HG02642 (cell line): ENCODE results near the gene VIL1.

Source experiments
- ATAC-seq: cut with Tn5 transposase; IDR thresholded peaks from one replicate; pipeline ENCODE4 v1.9.1; 2021; ENCODE audit warnings: mild to moderate bottlenecking; ENCODE audit not compliant: unreplicated experiment, poor library complexity

VIL1 gene

DNA sequence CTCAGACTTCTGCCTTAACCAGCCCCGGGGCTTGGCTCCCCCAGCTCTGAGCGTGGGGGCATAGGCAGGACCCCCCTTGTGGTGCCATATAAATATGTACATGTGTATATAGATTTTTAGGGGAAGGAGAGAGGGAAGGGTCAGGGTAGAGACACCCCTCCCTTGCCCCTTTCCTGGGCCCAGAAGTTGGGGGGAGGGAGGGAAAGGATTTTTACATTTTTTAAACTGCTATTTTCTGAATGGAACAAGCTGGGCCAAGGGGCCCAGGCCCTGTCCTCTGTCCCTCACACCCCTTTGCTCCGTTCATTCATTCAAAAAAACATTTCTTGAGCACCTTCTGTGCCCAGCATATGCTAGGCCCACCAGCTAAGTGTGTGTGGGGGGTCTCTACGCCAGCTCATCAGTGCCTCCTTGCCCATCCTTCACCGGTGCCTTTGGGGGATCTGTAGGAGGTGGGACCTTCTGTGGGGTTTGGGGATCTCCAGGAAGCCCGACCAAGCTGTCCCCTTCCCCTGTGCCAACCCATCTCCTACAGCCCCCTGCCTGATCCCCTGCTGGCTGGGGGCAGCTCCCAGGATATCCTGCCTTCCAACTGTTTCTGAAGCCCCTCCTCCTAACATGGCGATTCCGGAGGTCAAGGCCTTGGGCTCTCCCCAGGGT lies 13.7 kb upstream of the VIL1 start:
- ATAC-seq = no peak

DNA sequence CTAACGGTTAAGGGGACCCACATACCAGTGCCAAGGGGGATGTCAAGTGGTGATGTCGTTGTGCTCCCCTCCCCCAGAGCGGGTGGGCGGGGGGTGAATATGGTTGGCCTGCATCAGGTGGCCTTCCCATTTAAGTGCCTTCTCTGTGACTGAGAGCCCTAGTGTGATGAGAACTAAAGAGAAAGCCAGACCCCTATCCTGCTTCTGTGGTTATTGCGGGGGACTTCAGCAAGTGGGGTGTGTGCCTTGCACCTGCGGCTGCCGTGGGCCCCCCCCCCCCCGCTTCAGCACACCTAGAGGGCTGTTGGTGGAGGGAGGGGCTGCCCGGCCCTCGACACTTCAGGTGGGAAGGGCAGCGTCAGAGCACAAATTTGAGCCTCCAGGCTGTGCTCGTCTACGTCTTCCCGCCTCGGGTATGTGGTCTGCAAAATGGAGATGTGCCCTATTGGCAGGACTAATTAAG lies 13.1 kb upstream of the VIL1 start:
- ATAC-seq = peak; percentile 21

DNA sequence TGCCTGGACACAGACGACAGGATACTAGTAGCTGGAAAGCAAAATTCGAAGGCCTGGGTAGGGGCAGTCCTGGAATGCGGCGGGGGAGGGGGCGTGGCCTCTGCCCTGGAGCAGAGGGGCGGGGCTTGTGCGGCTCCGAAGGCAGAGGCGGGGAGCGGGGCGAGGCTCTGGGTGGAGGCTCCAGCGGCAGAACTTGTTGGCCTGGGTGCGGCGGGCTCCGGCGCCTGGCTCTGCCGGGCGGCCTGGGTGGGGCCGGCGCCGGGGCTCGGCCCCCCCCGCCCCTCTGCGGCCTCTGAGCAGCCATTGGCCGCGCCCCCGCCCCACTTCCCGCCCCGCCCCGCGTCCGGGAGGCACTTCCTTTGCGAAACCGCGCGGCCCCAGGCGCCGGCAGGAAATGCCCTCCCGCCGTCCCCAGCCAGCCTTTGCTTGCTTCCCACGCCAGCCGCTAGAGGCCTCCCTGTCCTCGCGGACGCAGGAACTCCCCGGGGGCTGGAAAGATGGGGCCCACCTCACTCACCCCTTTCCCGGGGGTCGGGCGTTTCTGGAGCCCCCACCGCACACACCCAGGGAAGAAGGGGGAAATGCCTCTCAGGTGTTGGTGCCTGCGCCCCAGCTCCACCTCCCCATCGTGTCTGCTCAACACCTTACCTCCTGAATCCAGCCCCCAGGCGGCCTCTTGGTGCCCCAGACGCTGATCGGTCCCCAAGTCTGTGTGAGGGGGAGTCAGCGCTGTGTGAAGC lies 12.5 kb upstream of the VIL1 start:
- ATAC-seq = peak; percentile 87

GRCh38 chr2:218406949-218407618 lies 11.8 kb upstream of the VIL1 start:
- ATAC-seq = no peak

- no peak for ATAC-seq
Measured at GRCh38 chr2:218407717-218408116, 11.2 kb upstream of the VIL1 start.

DNA sequence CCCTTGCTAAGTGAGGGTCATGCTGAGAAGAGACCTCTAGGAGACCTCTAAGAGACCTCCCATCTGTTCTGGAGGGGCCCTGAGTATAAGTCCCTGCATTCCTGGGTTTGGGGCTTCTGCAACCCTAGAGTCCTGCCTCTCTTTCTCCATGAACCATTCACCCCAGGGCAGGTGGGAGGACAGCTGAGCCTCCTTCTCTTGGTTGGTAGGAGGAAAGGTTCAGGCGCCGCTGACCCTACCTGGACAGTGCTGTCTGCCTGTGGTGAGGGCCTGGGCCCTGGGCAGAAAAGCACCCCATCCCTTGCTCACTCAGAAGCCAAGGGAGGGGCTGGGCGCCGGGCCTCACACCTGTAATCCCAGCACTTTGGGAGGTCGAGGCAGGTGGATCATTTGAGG lies 604 bp upstream of the VIL1 start:
- no peak for ATAC-seq

- no peak for ATAC-seq
Measured at GRCh38 chr2:218419630-218420216, 800 bp downstream of the VIL1 start.

DNA sequence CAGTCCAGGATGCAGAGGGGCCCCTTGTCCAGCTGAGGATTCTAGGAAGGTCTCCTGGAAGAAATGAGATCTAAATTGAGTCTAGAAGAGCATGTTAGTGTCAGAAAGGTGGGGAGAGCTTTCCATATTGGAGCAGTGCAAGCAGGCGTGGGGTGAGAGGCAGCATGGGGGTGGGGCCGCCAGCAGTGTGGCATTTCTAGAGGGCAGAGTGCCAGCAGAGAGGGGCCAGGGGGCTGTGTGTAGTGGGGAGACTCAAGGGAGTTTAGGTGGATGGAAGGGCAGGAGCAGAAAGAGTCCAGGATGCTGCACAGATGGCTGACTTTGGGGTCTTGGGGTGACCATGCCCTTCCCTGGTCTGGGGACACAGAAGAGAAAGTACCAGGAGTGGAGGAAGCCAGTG lies 2.1 kb downstream of the VIL1 start:
- ATAC-seq = no peak

DNA sequence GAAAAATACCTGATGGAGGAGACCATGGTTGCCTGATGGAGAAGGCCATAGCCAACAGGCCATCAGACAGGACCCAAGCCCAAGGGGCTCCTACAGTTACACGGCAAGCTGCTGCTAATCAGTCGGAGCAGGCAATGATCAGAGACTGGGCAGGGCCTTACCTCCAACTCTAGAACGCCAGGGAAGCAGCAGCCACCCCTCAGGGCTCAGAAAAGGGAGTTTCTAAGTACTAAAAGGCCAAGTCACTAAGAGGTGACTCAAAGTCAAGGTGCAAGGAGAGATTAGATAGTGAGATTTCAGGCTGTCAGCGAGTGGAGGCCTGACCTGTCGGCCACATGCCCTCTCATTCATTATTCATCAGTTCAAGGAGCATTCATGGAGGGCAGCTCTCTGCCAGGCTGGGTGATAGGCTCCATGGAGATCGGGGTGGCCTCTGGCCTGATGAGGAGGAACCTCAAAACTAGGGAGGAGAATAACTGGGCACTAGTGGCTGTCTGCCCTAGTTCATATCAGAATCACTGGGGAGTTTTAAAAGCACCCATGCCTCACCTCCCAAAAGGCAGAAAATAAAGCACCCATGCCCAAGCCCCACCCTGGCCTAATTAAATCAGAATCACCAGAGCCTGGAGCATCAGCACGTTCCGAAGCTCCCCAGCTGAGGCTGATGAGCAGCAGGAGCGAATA lies 3.6 kb downstream of the VIL1 start:
- no peak for ATAC-seq

DNA sequence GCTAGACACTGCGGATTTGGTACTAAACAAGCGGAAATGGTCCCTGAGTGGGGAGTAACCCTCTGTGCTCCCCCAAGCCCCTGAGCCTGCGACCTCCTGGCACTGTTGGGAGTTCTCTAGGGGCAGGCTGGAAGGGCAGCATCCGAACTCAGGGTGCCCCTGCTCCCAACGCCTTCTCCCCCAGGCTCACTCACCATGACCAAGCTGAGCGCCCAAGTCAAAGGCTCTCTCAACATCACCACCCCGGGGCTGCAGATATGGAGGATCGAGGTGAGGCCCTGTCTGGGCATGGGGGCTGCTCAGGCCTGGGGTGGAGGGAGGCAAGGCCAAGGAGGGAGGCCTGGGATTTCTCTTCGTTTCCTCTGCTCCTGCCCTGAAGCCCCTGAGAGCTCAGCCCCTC lies 4.7 kb downstream of the VIL1 start:
- ATAC-seq = no peak

DNA sequence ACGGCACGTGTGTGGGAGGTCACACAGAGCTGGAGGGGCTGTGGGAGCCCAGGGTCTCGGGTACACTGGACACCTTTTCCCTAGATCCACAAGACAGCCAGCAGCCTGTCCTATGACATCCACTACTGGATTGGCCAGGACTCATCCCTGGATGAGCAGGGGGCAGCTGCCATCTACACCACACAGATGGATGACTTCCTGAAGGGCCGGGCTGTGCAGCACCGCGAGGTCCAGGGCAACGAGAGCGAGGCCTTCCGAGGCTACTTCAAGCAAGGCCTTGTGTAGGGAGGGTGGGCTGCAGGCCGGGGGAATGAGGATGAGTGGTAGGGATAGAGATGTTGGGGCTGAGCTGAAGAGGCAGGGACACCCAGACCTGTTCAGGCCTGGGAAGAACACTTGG lies 6.6 kb downstream of the VIL1 start:
- no peak for ATAC-seq

GRCh38 chr2:218427741-218428140 lies 8.8 kb downstream of the VIL1 start:
- ATAC-seq = no peak

GRCh38 chr2:218428846-218429558 lies 10.1 kb downstream of the VIL1 start:
- ATAC-seq = no peak

DNA sequence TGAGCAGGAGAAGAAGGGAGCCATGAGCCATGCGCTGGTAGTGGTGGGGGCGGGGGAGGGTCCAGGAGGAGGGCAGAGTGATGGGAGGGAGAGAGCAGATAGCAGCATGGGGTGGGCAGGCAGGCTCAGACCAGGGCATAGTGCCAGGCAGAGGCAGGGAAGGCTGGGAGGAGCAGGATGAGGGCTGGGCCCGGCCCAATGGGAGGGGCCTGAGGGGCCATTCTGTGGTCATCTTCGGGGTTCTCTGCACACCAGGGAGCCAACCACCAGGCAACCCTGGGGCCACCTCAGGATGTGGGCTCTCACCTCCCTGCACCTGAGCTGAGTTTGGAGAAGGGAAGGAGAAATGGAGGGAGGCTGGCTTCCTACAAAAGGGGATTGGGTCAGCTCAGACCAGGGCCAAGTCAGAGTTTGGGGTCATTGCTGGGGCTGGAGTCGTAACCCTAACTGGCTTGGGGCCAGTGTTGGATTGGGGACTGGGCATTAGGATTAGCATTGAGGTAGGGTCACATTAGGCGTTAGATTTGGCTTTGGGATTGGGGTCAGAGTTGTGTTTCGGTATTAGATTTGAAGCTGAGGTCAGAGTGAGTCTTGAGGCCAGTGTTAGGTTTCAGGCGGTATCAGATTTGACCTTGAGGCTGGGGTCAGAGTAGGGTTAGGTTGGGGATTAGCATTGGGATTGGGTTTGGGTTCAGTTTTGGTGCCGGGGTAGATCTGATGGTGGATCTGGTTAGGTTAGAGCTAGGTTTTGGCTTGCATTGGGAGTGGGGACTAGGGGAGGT lies 11.2 kb downstream of the VIL1 start:
- no peak for ATAC-seq

DNA sequence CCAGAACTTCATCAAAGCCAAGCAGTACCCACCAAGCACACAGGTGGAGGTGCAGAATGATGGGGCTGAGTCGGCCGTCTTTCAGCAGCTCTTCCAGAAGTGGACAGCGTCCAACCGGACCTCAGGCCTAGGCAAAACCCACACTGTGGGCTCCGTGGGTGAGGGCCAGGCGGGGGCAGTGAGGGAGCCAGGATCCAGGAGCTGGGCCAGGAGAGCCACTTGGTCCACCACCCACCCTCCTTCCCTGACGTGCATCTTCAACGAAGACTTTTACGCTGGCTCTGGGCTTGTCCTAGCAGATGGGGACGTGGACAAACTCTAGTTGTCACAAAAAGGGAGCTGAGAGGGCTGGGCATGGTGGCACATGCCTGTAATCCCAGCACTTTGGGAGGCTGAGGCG lies 11.8 kb downstream of the VIL1 start:
- ATAC-seq = no peak

GRCh38 chr2:218431878-218432277 lies 13.0 kb downstream of the VIL1 start:
- ATAC-seq = no peak

- no peak for ATAC-seq
Measured at GRCh38 chr2:218432676-218433365, 13.9 kb downstream of the VIL1 start.

- no peak for ATAC-seq
Measured at GRCh38 chr2:218434456-218434855, 15.5 kb downstream of the VIL1 start.
